Measurements from ENCODE around the gene MYZAP. TPM values are rescaled to one million over a fixed set of nuclear protein-coding genes. Genes with fewer than 3 reads are reported as not detected.

Gene MYZAP
- polyA plus RNA-seq, 1 donor from 2014 or later = not detected

GRCh38 chr15:57662091-57662744 is 70.5 kb downstream of the MYZAP start:
- Histone ChIP-seq H3K9ac (ENCODE audit: low read length) (no peak overlapping the region), H3K4me3 (ENCODE audit: low read length) (no peak overlapping the region), H4K20me1 (ENCODE audit: insufficient read depth) (no peaks in the 10 kb centered on the region), H3K9me3 (ENCODE audit: low read length) (no peaks in the 10 kb centered on the region), H3K79me2 (replicated peaks; ENCODE audit: insufficient read depth, low read length) (no peaks in the 10 kb centered on the region), H3K36me3 (ENCODE audit: insufficient read depth, low read length) (no peaks in the 10 kb centered on the region), H3K9me2 (ENCODE audit: insufficient read depth, low read length) (no peaks in the 10 kb centered on the region), H3K27ac (ENCODE audit: low read length) (no peak overlapping the region), H2AFZ (ENCODE audit: low read depth, low read length) (no peak overlapping the region), H3K4me2 (ENCODE audit: low read length) (no peak overlapping the region), H3K27me3 (ENCODE audit: insufficient read depth, low read depth, low read length) (no peaks in the 10 kb centered on the region), H3F3A (ENCODE audit: insufficient read depth, low read length, poor library complexity, severe bottlenecking) (no peaks in the 10 kb centered on the region)
- TF ChIP-seq TAF1 (IDR thresholded peaks at IDR 0.05; ENCODE audit: low read depth) (no peak), MXI1 (conservative IDR thresholded peaks at IDR 0.05; ENCODE audit: poor library complexity, severe bottlenecking) (no peak), REST (IDR thresholded peaks at IDR 0.05; ENCODE audit: borderline replicate concordance) (no peak), CTCF (IDR thresholded peaks at IDR 0.05; ENCODE audit: poor library complexity, severe bottlenecking) (no peak), EZH2 (IDR thresholded peaks at IDR 0.05; ENCODE audit: borderline replicate concordance, insufficient read depth, low read length, poor library complexity, severe bottlenecking) (no peak), POLR2AphosphoS5 (IDR thresholded peaks at IDR 0.05) (no peak), RAD21 (conservative IDR thresholded peaks at IDR 0.05) (no peak), EP300 (conservative IDR thresholded peaks at IDR 0.05; ENCODE audit: poor library complexity, severe bottlenecking) (no peak), SMC3 (conservative IDR thresholded peaks at IDR 0.05; ENCODE audit: poor library complexity) (no peak)

- Histone ChIP-seq H3K9me2 (ENCODE audit: insufficient read depth, low read length) (no peaks in the 10 kb centered on the region), H3K9ac (ENCODE audit: low read length) (no peak overlapping the region), H3K27me3 (ENCODE audit: insufficient read depth, low read depth, low read length) (no peaks in the 10 kb centered on the region), H3K27ac (ENCODE audit: low read length) (no peak overlapping the region), H3F3A (ENCODE audit: insufficient read depth, low read length, poor library complexity, severe bottlenecking) (no peaks in the 10 kb centered on the region), H3K4me3 (ENCODE audit: low read length) (no peak overlapping the region), H3K36me3 (ENCODE audit: insufficient read depth, low read length) (no peaks in the 10 kb centered on the region), H4K20me1 (ENCODE audit: insufficient read depth) (no peaks in the 10 kb centered on the region), H3K79me2 (replicated peaks; ENCODE audit: insufficient read depth, low read length) (no peaks in the 10 kb centered on the region), H2AFZ (ENCODE audit: low read depth, low read length) (no peak overlapping the region), H3K9me3 (ENCODE audit: low read length) (no peaks in the 10 kb centered on the region), H3K4me2 (ENCODE audit: low read length) (no peak overlapping the region)
- TF ChIP-seq CTCF (IDR thresholded peaks at IDR 0.05; ENCODE audit: poor library complexity, severe bottlenecking) = no peak
- TF ChIP-seq RAD21 (conservative IDR thresholded peaks at IDR 0.05) = no peak
- no peak for TF ChIP-seq REST (IDR thresholded peaks at IDR 0.05; ENCODE audit: borderline replicate concordance)
- no peak for TF ChIP-seq TAF1 (IDR thresholded peaks at IDR 0.05; ENCODE audit: low read depth)
- no peak for TF ChIP-seq MXI1 (conservative IDR thresholded peaks at IDR 0.05; ENCODE audit: poor library complexity, severe bottlenecking)
- no peak for TF ChIP-seq POLR2AphosphoS5 (IDR thresholded peaks at IDR 0.05)
- no peak for TF ChIP-seq EP300 (conservative IDR thresholded peaks at IDR 0.05; ENCODE audit: poor library complexity, severe bottlenecking)
Measured at GRCh38 chr15:57662802-57663201, 71.1 kb downstream of the MYZAP start.
